CD4-positive, alpha-beta T cell treated with Interleukin-10 for 1 hour (primary cell): ENCODE data around the gene TAS2R41.

Experiments used
- DNase-seq: peaks from one replicate; pipeline ENCODE4 v3.0.0-alpha.2; 2020

Gene TAS2R41, protein sequence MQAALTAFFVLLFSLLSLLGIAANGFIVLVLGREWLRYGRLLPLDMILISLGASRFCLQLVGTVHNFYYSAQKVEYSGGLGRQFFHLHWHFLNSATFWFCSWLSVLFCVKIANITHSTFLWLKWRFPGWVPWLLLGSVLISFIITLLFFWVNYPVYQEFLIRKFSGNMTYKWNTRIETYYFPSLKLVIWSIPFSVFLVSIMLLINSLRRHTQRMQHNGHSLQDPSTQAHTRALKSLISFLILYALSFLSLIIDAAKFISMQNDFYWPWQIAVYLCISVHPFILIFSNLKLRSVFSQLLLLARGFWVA

DNA sequence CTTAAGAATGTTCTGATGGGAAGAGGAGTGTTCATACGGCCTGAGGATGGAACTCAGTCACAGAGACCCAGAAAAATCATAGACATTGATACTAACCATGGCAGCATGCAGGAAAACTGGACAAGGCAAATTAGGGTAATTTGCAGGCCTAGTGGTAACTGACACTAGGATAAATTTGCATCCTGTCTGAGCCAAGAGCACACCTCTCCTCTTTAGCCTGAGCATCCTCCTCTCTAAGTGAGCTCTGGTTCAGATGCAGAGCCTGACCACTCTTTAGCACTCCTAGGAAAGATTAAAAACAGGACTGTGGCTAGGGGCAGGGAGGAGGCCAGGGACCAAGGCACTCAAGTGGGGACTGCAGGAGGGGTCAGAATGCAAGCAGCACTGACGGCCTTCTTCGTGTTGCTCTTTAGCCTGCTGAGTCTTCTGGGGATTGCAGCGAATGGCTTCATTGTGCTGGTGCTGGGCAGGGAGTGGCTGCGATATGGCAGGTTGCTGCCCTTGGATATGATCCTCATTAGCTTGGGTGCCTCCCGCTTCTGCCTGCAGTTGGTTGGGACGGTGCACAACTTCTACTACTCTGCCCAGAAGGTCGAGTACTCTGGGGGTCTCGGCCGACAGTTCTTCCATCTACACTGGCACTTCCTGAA is at the start of gene TAS2R41:
Gene TAS2R41 (plus strand): TSS at position 373 of the 650 bp plus-strand sequence. CDS start 0 bp downstream, at position 373.
- no peak for DNase-seq

- DNase-seq, result no peak
Measured at GRCh38 chr7:143429770-143430698, 47.6 kb upstream of the TAS2R41 start.

GRCh38 chr7:143431109-143431508 is 46.6 kb upstream of the TAS2R41 start:
- no peak for DNase-seq

DNA sequence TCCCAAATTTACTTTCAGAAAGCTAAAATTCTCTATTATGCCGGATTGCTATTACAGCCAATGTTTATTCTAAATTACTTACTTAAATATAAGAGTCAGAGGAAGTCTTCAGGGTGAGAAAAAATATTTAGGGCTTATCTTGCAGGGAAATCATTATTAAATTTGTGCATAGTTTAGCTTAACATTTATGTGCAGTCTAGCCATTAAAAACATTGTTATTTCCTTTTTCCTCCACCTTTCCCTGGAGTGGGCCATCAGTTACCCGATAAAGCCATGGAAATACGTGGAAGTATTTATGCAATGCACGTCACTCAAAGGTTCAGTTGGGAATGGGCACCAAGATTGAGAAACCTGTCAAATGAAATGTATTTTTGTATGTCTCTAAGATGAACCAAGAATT is 43.9 kb upstream of the TAS2R41 start:
- no peak for DNase-seq

- no peak for DNase-seq
Measured at GRCh38 chr7:143434660-143435059, 43.0 kb upstream of the TAS2R41 start.

DNA sequence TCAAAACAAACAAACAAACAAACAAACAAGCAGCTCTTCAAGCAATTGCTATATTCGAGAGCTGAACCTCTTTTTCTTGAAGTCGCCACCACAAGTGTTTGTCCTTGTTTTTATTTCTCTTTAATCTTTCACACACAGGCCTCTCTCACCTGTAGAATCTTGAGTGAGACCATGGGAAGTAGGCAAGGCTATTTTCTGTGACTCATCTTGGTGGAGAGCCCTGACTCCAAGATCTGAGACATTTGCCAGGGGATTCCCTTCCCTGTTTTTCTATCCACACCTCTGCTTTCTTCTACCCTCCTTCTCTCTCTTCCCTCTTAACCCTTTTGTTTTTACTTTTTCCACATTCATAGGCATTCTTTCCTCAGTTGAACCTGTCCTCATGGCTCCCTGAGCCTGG is 42.4 kb upstream of the TAS2R41 start:
- DNase-seq, result no peak

DNA sequence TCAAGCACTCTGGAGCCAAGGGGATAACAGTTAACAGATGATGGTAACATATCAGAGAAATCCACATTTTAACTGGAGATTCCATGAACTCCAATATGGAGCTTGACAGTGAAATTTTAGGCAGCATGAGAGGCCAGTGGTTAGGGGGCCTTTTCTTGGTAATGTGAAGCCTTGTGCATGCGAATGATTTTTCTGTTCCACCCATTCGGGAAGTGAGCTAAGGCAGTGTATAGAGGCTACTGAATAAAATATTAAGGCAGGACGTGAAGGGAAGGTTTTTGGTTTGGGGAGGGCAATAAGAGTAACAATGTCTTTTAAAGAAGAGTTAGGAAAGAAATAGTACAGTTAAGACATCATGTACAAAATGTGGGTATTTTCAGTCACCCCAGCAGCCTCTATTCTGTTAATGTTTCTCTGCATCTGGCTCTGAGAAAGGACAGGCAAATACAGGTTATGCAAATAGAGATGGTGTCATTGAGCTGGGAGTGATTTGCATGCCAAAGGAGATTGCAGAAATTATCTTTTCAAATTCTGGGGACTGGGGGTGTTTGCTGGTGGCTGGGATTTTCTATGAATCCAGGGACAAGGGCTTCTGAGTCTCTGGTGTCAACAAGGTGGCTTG is 41.2 kb upstream of the TAS2R41 start:
- DNase-seq, result no peak

GRCh38 chr7:143437578-143437977 is 40.1 kb upstream of the TAS2R41 start:
- DNase-seq, result no peak

DNA sequence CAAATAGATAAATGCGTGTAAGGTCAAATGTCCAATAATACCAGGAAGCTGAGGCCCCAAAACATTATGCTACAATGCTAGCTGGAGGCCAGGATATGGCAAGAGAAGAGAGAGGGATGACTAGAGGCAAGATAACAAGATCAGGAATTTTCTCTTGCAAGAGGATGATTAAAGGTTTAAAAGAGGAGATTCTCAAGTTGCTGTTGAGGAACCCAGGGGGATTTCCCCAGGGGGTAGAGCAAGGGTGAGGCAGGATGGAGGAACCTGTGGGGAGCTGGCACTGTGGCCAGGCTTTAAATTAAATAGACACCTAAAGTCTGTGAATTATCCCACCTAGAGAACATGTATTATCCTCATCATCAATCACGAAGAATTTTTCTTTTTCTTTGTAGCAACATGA is 37.8 kb upstream of the TAS2R41 start:
- DNase-seq, result no peak

DNA sequence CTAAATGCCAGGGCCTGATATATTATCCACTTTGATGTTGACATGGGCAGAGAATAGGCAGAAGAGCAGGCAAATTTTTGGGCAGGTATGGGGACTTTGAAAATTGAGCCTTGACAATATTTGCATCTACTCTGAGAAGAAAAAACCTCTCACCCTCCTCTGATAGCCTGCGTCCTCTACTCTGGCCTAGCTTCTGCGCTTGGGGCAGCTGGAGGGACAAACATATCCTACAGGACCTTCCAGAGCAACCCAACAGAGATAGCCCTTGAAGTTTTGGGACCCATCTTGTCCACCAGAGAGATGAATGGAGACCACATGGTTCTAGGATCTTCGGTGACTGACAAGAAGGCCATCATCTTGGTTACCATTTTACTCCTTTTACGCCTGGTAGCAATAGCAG is 34.5 kb upstream of the TAS2R41 start, which contains the start of gene TAS2R60:
Gene TAS2R60 (plus strand): TSS at position 301 of the 400 bp plus-strand sequence. CDS start 0 bp downstream, at position 301.
- DNase-seq, result no peak

GRCh38 chr7:143444063-143444782 is 33.5 kb upstream of the TAS2R41 start:
- no peak for DNase-seq

GRCh38 chr7:143444785-143445184 is 32.9 kb upstream of the TAS2R41 start:
- DNase-seq, result no peak

GRCh38 chr7:143447466-143447865 is 30.2 kb upstream of the TAS2R41 start:
- DNase-seq, result no peak

- no peak for DNase-seq
Measured at GRCh38 chr7:143448429-143448828, 29.2 kb upstream of the TAS2R41 start.

- DNase-seq, result no peak
Measured at GRCh38 chr7:143449793-143450192, 27.9 kb upstream of the TAS2R41 start.

GRCh38 chr7:143451122-143451521 is 26.6 kb upstream of the TAS2R41 start:
- no peak for DNase-seq

GRCh38 chr7:143451746-143452145 is 25.9 kb upstream of the TAS2R41 start:
- no peak for DNase-seq

DNA sequence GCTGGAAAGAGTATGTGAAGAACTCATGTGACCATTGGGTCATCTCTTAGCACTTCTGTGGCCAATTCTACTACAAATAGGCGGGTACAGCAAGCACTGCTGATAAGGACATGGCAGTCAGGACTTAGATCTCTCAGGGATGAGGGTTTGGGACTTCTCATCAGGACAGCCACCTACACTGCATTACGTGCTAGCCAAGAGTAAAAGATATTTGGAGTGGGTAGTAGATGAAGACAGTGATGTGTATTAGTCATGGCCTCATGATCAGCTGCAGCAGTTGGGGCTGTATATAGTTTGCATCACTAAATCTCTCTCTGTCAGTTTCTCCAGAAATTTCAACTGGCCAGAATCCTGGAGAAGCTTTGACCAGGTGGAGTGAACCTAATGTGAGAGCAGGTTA is 25.2 kb upstream of the TAS2R41 start:
- no peak for DNase-seq

GRCh38 chr7:143454091-143454680 is 23.5 kb upstream of the TAS2R41 start:
- no peak for DNase-seq

- no peak for DNase-seq
Measured at GRCh38 chr7:143455491-143455890, 22.2 kb upstream of the TAS2R41 start.

- no peak for DNase-seq
Measured at GRCh38 chr7:143455942-143456341, 21.7 kb upstream of the TAS2R41 start.
